Esophagus muscularis mucosa (tissue), 4 donors: ENCODE measurements around the gene DUS1L. TPM values are rescaled to one million over a fixed set of nuclear protein-coding genes. Genes with fewer than 3 reads are reported as not detected.

Experiments used
- DNase-seq: peaks from one replicate; pipeline ENCODE4 v3.0.0-alpha.2; 2017; ENCODE audit errors: extremely low spot score
- H3K27ac ChIP-seq, 4 donors: fragments of 200-600 bp; sonication (generic); replicated peaks in 1 of 4; 1 replicate in 3 of 4; 2 replicates in 1 of 4; pipeline ENCODE4 v1.5.1; 2016 to 2019; ENCODE audit warnings: mild to moderate bottlenecking in 1 of 4
- H3K27me3 ChIP-seq, 4 donors: fragments of 200-600 bp; sonication (generic); one replicate each; pipeline versions ENCODE4 v1.5.1 to v1.6.0; 2016 to 2019
- H3K36me3 ChIP-seq, 4 donors: fragments of 200-600 bp; sonication (generic); one replicate each; pipeline ENCODE4 v1.5.1; 2016 to 2019
- H3K4me1 ChIP-seq, 4 donors: fragments of 200-600 bp; sonication (generic); one replicate each; pipeline ENCODE4 v1.5.1; 2016 to 2019
- H3K4me3 ChIP-seq, 4 donors: fragments of 200-600 bp; sonication (generic); 1 replicate in 2 of 4; 2 replicates in 2 of 4; pipeline ENCODE4 v1.5.1; 2016 to 2019; ENCODE audit warnings: mild to moderate bottlenecking in 4 of 4, moderate library complexity in 1 of 4
- H3K9me3 ChIP-seq, 4 donors: fragments of 200-600 bp; sonication (generic); 1 replicate in 3 of 4; 2 replicates in 1 of 4; pipeline ENCODE4 v1.5.1; 2016 to 2019
- EP300 ChIP-seq: sonication (generic); formaldehyde crosslinking; IDR thresholded peaks from one replicate; pipeline ENCODE4 v1.6.1; 2017; ENCODE audit warnings: antibody characterized with exemption
- POLR2A ChIP-seq: fragments of 450-650 bp; IDR thresholded peaks from one replicate; pipeline ENCODE4 v1.6.1; 2017; ENCODE audit warnings: antibody characterized with exemption, moderate library complexity, mild to moderate bottlenecking, low read depth
- POLR2AphosphoS5 ChIP-seq, 2 donors: sonication (generic); formaldehyde crosslinking; IDR thresholded peaks; one replicate each; pipeline ENCODE4 v1.6.1; 2017; ENCODE audit warnings: antibody characterized with exemption in 2 of 2
- WGBS: methylation state at CpG from one replicate; pipeline ENCODE4 v1.1.5; 2018; 5-methylcytosine and 5-hydroxymethylcytosine counted together
- intact Hi-C: fragments of 100-400 bp; cut with DNase I; formaldehyde crosslinking; loops from one replicate; pipeline ENCODE4 v1.15.1; 2023
- total RNA-seq, 4 donors: library from RNA; depleted of rRNA; stranded (reverse); fragments of >200 nt; gene quantifications; one replicate each; pipeline versions ENCODE4 v1.1.0 to v1.2.1, GENCODE V29; 2016
- TF ChIP-seq, protein P1 (sequence below), 3 experiments: fragments of 200-600 bp in 2 of 3; fragments of 450-650 bp in 1 of 3; sonication (generic) in 2 of 3; IDR thresholded peaks; one replicate each; pipeline ENCODE4 v1.5.1; 2017 to 2019; ENCODE audit warnings: antibody characterized with exemption in 3 of 3, mild to moderate bottlenecking in 2 of 3, moderate library complexity in 1 of 3

DUS1L gene
- total RNA-seq, 4 donors from 2014 or later: 42.2 to 77.1 (median 52.6) TPM

DNA sequence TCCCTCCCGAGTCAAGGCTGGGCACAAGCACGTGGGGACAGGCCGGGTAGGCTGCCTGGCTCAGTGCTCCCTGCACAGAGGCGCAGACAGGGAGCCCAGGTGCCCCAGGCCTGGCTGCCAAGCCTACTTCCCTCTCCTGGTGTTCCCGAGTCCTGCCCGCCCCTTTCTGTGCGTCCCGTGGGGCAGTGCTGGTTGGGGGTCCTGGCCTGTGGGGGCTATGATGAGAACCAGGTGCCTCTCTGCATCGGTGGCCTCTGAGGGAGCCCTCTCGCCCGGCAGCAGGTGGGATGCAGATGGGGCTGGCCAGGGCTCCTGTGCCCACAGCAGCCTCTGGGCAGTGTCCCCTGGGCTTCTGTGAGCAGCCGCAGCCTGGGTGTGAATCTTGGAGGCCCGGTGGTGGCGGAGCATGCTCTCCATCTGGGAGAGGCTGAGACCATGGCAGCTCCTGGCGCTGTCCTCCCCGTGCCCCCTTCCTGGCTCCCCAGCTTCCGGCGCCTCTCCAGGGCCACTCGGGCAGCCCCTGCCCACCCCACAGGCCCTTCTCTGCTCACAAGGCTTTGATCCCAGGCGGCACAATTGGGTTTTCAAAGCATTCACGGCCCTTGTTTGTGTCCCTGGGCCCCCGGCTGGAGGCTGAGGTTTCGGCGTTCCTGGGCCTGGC lies 50.2 kb downstream of the DUS1L start:
- Histone ChIP-seq H3K4me1 (peaks cover 6 to 14% (median 8%) of the 10 kb centered on the region in 4 donors), H3K36me3 (peaks cover 3 to 48% (median 29%) of the 10 kb centered on the region in 4 donors), H3K9me3 (no peaks in the 10 kb centered on the region), H3K27ac (no peak overlapping the region), H3K4me3 (no peak overlapping the region), H3K27me3 (no peaks in the 10 kb centered on the region)
- no peak for DNase-seq
- intact Hi-C loops: no loop called here
- 78% methylated on average over 19 of the region's 24 CpGs for WGBS
- TF ChIP-seq POLR2AphosphoS5 (IDR thresholded peaks at IDR 0.05): no peak
- TF ChIP-seq EP300: no peak
- TF ChIP-seq, protein P1, sequence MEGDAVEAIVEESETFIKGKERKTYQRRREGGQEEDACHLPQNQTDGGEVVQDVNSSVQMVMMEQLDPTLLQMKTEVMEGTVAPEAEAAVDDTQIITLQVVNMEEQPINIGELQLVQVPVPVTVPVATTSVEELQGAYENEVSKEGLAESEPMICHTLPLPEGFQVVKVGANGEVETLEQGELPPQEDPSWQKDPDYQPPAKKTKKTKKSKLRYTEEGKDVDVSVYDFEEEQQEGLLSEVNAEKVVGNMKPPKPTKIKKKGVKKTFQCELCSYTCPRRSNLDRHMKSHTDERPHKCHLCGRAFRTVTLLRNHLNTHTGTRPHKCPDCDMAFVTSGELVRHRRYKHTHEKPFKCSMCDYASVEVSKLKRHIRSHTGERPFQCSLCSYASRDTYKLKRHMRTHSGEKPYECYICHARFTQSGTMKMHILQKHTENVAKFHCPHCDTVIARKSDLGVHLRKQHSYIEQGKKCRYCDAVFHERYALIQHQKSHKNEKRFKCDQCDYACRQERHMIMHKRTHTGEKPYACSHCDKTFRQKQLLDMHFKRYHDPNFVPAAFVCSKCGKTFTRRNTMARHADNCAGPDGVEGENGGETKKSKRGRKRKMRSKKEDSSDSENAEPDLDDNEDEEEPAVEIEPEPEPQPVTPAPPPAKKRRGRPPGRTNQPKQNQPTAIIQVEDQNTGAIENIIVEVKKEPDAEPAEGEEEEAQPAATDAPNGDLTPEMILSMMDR (IDR thresholded peaks at IDR 0.05): no peak
- TF ChIP-seq POLR2A: no peak

DNA sequence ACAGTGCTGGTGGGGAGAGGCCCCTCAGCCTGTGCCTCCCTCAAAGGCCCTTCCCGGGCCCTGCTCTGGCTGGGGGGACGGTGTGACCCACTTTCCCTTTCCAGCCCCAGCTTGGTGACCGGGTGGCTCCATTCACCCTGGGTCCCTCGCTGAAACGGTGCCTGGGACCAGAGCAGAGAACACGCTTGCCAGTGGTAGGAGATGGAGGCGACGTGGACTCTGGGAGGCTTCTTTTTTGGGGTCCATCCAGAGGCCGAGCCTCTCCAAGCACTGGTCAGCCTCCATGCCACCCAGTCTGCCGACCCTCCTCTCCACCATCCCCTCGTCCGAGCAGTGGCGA lies 50.7 kb downstream of the DUS1L start:
- Histone ChIP-seq H3K9me3 (no peaks in the 10 kb centered on the region), H3K4me3 (no peak overlapping the region), H3K27me3 (no peaks in the 10 kb centered on the region), H3K4me1 (peaks cover under 1 to 12% (median 4%) of the 10 kb centered on the region in 4 donors), H3K27ac (no peak overlapping the region), H3K36me3 (peaks cover 3 to 48% (median 31%) of the 10 kb centered on the region in 4 donors)
- intact Hi-C loops: no loop called here
- no peak for TF ChIP-seq POLR2A
- no peak for TF ChIP-seq POLR2AphosphoS5 (IDR thresholded peaks at IDR 0.05)
- TF ChIP-seq EP300: no peak
- TF ChIP-seq, protein P1 (IDR thresholded peaks at IDR 0.05): no peak
- WGBS: 90% methylated on average over 9 of the region's 13 CpGs
- DNase-seq: no peak

DNA sequence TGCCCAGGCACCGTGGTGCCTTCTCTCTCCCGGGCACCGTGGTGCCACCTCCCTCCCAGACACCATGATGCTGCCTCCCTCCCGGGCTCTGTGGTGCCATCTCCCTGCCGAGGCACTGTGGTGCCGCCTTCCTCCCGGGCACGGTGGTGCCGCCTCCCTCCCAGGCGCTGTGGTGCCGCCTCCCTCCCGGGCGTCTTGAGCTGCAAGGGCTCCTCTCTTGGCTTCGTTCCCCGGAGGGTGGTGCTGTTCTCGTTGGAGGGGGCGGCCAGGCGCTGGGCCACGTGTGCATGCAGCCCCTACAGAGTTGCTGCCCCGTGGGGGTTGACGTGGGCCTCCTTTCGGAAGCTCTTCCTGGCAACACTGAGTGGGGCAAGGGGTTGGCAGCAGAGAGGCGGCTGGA lies 51.2 kb downstream of the DUS1L start:
- TF ChIP-seq, protein P1 (IDR thresholded peaks at IDR 0.05): no peak
- Histone ChIP-seq H3K4me1 (peaks cover 0 to 9% (median under 1%) of the 10 kb centered on the region in 4 donors), H3K27me3 (no peaks in the 10 kb centered on the region), H3K27ac (no peak overlapping the region), H3K9me3 (no peaks in the 10 kb centered on the region), H3K36me3 (peaks cover 5 to 52% (median 34%) of the 10 kb centered on the region in 4 donors), H3K4me3 (no peak overlapping the region)
- DNase-seq: no peak
- intact Hi-C loops: no loop called here
- WGBS: 77% methylated on average over 15 of the region's 23 CpGs

DNA sequence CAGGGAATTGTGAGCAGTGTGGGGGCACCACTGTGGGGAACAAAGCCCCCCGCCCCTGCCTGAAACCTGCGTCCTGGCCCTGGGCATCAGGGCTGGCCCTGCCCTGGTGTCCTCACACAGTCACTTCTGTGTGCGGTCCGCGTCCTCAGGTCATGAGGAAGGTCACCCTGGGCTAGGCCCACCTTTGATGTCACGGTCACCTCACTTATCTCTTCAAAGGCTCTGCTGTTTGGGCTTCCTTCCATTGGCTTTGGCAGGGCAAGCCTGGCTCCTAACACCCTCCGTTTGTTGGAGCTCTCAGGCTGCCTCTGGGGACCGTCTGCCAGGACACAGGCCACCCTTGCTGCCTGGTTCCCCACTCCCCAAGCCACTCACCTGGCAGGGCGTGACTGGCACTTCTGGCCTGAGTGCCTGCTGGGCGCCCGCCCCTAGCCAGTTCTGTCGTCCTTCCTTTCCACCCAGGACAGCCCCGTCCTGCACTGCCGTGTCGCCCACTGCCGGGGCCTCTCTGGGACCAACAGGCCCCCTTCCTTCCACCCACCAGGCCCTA lies 51.8 kb downstream of the DUS1L start:
- DNase-seq: no peak
- no peaks in the 10 kb centered on the region for H3K27me3 ChIP-seq
- intact Hi-C loops: no loop called here
- WGBS: 90% methylated on average over 15 of the region's 16 CpGs
- H3K4me1 ChIP-seq: peaks cover 0 to 12% (median 0%) of the 10 kb centered on the region in 4 donors
- H3K36me3 ChIP-seq: peaks cover 8 to 55% (median 35%) of the 10 kb centered on the region in 4 donors
- H3K9me3 ChIP-seq: no peaks in the 10 kb centered on the region
- no peak overlapping the region for H3K27ac ChIP-seq
- no peak for TF ChIP-seq POLR2AphosphoS5 (IDR thresholded peaks at IDR 0.05)
- no peak overlapping the region for H3K4me3 ChIP-seq

DNA sequence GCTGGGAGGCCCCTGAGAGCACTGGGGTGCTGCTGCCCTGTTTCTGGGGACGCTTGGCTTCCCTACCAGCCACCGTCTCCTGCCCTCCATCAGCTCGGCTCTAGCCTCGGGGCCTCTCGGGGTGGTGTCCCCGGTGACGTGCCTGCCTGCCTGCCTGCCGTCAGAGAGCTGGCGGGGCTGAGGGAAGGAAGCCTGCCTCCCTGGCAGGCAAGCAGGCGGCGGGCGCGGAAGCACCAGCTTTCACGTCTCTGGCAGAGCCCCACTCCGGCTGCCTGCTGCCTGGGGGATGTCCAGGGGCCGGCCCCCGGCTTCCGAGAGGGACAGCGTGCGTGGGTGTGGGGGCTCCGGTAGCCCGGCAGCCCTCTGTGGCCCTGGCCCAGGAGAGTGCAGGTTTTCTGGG lies 52.3 kb downstream of the DUS1L start:
- intact Hi-C loops: no loop called here
- WGBS: 68% methylated on average over 17 of the region's 22 CpGs
- Histone ChIP-seq H3K9me3 (no peaks in the 10 kb centered on the region), H3K27ac (no peak overlapping the region), H3K36me3 (peaks cover 8 to 52% (median 31%) of the 10 kb centered on the region in 4 donors), H3K27me3 (no peaks in the 10 kb centered on the region), H3K4me3 (no peak overlapping the region), H3K4me1 (peaks cover 0 to 17% (median 0%) of the 10 kb centered on the region in 4 donors)
- no peak for DNase-seq
- TF ChIP-seq POLR2AphosphoS5 (IDR thresholded peaks at IDR 0.05) (no peak), EP300 (no peak), POLR2A (no peak)
- TF ChIP-seq, protein P1 (IDR thresholded peaks at IDR 0.05): no peak
